HepG2 (cell line): ENCODE measurements around the gene STX4. TPM values are rescaled to one million over a fixed set of nuclear protein-coding genes. Genes with fewer than 3 reads are reported as not detected.

Source experiments
- ATF3 ChIP-seq: sonication (generic); formaldehyde crosslinking; IDR thresholded peaks from 2 replicates; pipeline ENCODE4 v1.4.0; 2020; ENCODE audit warnings: missing genetic modification reagents
- KDM5B ChIP-seq: sonication (generic); formaldehyde crosslinking; IDR thresholded peaks from 2 replicates; pipeline ENCODE4 v1.4.0; 2020; ENCODE audit warnings: missing genetic modification reagents, mild to moderate bottlenecking, borderline replicate concordance
- KMT2B ChIP-seq: IDR thresholded peaks from 2 replicates; pipeline ENCODE4 v1.6.1; 2016; ENCODE audit warnings: missing genetic modification reagents, missing compliant biosample characterization
- NONO ChIP-seq, 2 experiments: fragments of 450-650 bp in 1 of 2; sonication (generic) in 1 of 2; formaldehyde crosslinking in 1 of 2; IDR thresholded peaks in 1 of 2; conservative IDR thresholded peaks in 1 of 2; 2 replicates each; pipeline versions ENCODE4 v1.6.1 to v1.8.0; 2017 to 2022; ENCODE audit warnings: mild to moderate bottlenecking in 1 of 2, missing genetic modification reagents in 1 of 2, moderate library complexity in 1 of 2
- RARA ChIP-seq: IDR thresholded peaks from 2 replicates; pipeline ENCODE4 v1.6.1; 2016; ENCODE audit warnings: missing genetic modification reagents, missing compliant biosample characterization
- SRF ChIP-seq: IDR thresholded peaks from 2 replicates; pipeline ENCODE4 v1.6.1; 2011; ENCODE audit warnings: mild to moderate bottlenecking, low read depth, low read length, moderate library complexity
- TFDP2 ChIP-seq: sonication (generic); formaldehyde crosslinking; IDR thresholded peaks from 2 replicates; pipeline ENCODE4 v1.4.0; 2020; ENCODE audit warnings: missing genetic modification reagents
- ZFY ChIP-seq: sonication (generic); formaldehyde crosslinking; IDR thresholded peaks from 2 replicates; pipeline ENCODE4 v1.4.0; 2020; ENCODE audit warnings: missing genetic modification reagents
- polyA plus RNA-seq, 8 experiments: library from polyadenylated mRNA; depleted of rRNA in 3 of 8; stranded (reverse) in 7 of 8; unstranded in 1 of 8; fragments of >200 nt; fragmentation: Illumina TruSeq in 4 of 8; extraction: Trizol in 4 of 8; gene quantifications; 2 replicates each; pipeline versions ENCODE4 v1.2.1 to v1.2.3, GENCODE V29; 2011 to 2016; ENCODE audit warnings: low read depth in 4 of 8, missing spikeins in 1 of 8, mixed read lengths in 1 of 8; ENCODE audit not compliant: insufficient read depth in 1 of 8
- total RNA-seq, 5 experiments: library from RNA; depleted of rRNA; stranded (reverse); fragments of >200 nt; fragmentation: Illumina TruSeq; extraction: Trizol; gene quantifications; 2 replicates each; pipeline ENCODE4 v1.2.3, GENCODE V29; 2016; ENCODE audit warnings: low read depth in 1 of 5
- TF ChIP-seq, protein P1 (sequence below), 2 experiments: fragments of 450-650 bp in 1 of 2; sonication (generic) in 1 of 2; formaldehyde crosslinking in 1 of 2; IDR thresholded peaks; 2 replicates each; pipeline versions ENCODE4 v1.6.1 to v1.8.0; 2016 to 2022; ENCODE audit warnings: antibody characterized with exemption in 1 of 2, mild to moderate bottlenecking in 1 of 2, missing genetic modification reagents in 1 of 2
- TF ChIP-seq, protein P2 (sequence below): sonication (generic); formaldehyde crosslinking; IDR thresholded peaks from 2 replicates; pipeline ENCODE4 v1.4.0; 2020; ENCODE audit warnings: missing genetic modification reagents

STX4 gene
- total and polyA plus RNA-seq, 2 of the 13 experiments (the other 11 are each of a cell fraction or from before 2014, with no cell fraction given) = 29.2 to 34.6 TPM

DNA sequence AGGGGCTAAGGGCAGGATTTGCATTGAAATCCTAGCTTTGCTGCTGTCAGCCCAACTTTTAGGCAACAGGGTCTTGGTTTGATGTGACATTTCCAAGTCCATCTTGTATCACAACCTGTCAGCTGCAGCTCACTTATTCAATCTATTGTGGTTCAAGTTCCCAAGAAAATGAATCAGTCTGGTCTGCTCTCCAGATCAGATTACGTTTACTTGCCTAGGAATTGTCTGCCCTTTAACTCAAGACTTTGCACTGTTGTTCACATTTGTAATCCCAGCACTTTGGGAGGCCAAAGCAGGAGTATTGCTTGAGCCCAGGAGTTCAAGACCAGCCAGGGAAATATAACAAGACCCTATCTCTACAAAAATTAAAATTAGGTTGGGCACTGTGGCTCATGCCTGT lies 10.0 kb downstream of the STX4 start (continued):
- TF ChIP-seq, protein P1, sequence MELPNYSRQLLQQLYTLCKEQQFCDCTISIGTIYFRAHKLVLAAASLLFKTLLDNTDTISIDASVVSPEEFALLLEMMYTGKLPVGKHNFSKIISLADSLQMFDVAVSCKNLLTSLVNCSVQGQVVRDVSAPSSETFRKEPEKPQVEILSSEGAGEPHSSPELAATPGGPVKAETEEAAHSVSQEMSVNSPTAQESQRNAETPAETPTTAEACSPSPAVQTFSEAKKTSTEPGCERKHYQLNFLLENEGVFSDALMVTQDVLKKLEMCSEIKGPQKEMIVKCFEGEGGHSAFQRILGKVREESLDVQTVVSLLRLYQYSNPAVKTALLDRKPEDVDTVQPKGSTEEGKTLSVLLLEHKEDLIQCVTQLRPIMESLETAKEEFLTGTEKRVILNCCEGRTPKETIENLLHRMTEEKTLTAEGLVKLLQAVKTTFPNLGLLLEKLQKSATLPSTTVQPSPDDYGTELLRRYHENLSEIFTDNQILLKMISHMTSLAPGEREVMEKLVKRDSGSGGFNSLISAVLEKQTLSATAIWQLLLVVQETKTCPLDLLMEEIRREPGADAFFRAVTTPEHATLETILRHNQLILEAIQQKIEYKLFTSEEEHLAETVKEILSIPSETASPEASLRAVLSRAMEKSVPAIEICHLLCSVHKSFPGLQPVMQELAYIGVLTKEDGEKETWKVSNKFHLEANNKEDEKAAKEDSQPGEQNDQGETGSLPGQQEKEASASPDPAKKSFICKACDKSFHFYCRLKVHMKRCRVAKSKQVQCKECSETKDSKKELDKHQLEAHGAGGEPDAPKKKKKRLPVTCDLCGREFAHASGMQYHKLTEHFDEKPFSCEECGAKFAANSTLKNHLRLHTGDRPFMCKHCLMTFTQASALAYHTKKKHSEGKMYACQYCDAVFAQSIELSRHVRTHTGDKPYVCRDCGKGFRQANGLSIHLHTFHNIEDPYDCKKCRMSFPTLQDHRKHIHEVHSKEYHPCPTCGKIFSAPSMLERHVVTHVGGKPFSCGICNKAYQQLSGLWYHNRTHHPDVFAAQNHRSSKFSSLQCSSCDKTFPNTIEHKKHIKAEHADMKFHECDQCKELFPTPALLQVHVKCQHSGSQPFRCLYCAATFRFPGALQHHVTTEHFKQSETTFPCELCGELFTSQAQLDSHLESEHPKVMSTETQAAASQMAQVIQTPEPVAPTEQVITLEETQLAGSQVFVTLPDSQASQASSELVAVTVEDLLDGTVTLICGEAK (IDR thresholded peaks at IDR 0.05) = no peak
- TF ChIP-seq, protein P1 (CRISPR knock-in tag; IDR thresholded peaks at IDR 0.05) = no peak
- no peak for TF ChIP-seq NONO (IDR thresholded peaks at IDR 0.05)
- TF ChIP-seq NONO (CRISPR knock-in tag; conservative IDR thresholded peaks at IDR 0.05) = no peak
- no peak for TF ChIP-seq KMT2B (CRISPR knock-in tag)
- no peak for TF ChIP-seq SRF
- no peak for TF ChIP-seq KDM5B (CRISPR knock-in tag)
- TF ChIP-seq, protein P2, sequence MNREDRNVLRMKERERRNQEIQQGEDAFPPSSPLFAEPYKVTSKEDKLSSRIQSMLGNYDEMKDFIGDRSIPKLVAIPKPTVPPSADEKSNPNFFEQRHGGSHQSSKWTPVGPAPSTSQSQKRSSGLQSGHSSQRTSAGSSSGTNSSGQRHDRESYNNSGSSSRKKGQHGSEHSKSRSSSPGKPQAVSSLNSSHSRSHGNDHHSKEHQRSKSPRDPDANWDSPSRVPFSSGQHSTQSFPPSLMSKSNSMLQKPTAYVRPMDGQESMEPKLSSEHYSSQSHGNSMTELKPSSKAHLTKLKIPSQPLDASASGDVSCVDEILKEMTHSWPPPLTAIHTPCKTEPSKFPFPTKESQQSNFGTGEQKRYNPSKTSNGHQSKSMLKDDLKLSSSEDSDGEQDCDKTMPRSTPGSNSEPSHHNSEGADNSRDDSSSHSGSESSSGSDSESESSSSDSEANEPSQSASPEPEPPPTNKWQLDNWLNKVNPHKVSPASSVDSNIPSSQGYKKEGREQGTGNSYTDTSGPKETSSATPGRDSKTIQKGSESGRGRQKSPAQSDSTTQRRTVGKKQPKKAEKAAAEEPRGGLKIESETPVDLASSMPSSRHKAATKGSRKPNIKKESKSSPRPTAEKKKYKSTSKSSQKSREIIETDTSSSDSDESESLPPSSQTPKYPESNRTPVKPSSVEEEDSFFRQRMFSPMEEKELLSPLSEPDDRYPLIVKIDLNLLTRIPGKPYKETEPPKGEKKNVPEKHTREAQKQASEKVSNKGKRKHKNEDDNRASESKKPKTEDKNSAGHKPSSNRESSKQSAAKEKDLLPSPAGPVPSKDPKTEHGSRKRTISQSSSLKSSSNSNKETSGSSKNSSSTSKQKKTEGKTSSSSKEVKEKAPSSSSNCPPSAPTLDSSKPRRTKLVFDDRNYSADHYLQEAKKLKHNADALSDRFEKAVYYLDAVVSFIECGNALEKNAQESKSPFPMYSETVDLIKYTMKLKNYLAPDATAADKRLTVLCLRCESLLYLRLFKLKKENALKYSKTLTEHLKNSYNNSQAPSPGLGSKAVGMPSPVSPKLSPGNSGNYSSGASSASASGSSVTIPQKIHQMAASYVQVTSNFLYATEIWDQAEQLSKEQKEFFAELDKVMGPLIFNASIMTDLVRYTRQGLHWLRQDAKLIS (CRISPR knock-in tag) = no peak
- TF ChIP-seq ATF3 = no peak
- TF ChIP-seq TFDP2 = no peak
- no peak for TF ChIP-seq ZFY (CRISPR knock-in tag)
- no peak for TF ChIP-seq RARA
